ENCODE measurements around the gene GAREM2.

The GAREM2 gene

GRCh38 chr2:26182887-26183630, 10.2 kb downstream of the GAREM2 start:
- H3K27me3 Mint-ChIP-seq (ENCODE audit: low read depth) = peaks cover 21% of the 10 kb centered on the region
- H3K9me3 Mint-ChIP-seq = no peaks in the 10 kb centered on the region
- TF ChIP-seq CTCF (IDR thresholded peaks at IDR 0.05; ENCODE audit: unreplicated experiment in 3 of 3) = no peak
- H3K4me3 Mint-ChIP-seq = peak overlapping the region; percentile 51 to 79 (median 78)
- peaks cover 11% of the 10 kb centered on the region for H3K4me1 Mint-ChIP-seq
- H3K27ac Mint-ChIP-seq = no peak overlapping the region
- no peaks in the 10 kb centered on the region for H3K36me3 Mint-ChIP-seq (ENCODE audit: low read depth)

- H3K4me1 Mint-ChIP-seq = peaks cover 11% of the 10 kb centered on the region
- H3K9me3 Mint-ChIP-seq = no peaks in the 10 kb centered on the region
- peaks cover 4% of the 10 kb centered on the region for H3K36me3 Mint-ChIP-seq (ENCODE audit: low read depth)
- H3K27me3 Mint-ChIP-seq (ENCODE audit: low read depth) = peaks cover 20% of the 10 kb centered on the region
- peak overlapping the region in 2 of 3 experiments; percentile 32 to 54 for H3K27ac Mint-ChIP-seq
- H3K4me3 Mint-ChIP-seq = peak overlapping the region; percentile 63 to 79 (median 78)
- TF ChIP-seq CTCF (IDR thresholded peaks at IDR 0.05; ENCODE audit: unreplicated experiment in 3 of 3) = no peak
Observed at GRCh38 chr2:26184121-26184520, 11.2 kb downstream of the GAREM2 start.

- TF ChIP-seq CTCF (IDR thresholded peaks at IDR 0.05; ENCODE audit: unreplicated experiment in 3 of 3) = peak; percentile 50 to 62 (median 51)
- Mint-ChIP-seq H3K4me1 (peaks cover 11% of the 10 kb centered on the region), H3K36me3 (ENCODE audit: low read depth) (peaks cover 8% of the 10 kb centered on the region), H3K27ac (no peak overlapping the region), H3K27me3 (ENCODE audit: low read depth) (peaks cover 18% of the 10 kb centered on the region), H3K4me3 (peak overlapping the region; percentile 80 to 91 (median 89)), H3K9me3 (no peaks in the 10 kb centered on the region)
Observed at GRCh38 chr2:26184555-26185303, 11.8 kb downstream of the GAREM2 start.

GRCh38 chr2:26185304-26185928, 12.5 kb downstream of the GAREM2 start:
- Mint-ChIP-seq H3K9me3 (no peaks in the 10 kb centered on the region), H3K36me3 (ENCODE audit: low read depth) (peaks cover 9% of the 10 kb centered on the region), H3K4me1 (peaks cover 6% of the 10 kb centered on the region), H3K27me3 (ENCODE audit: low read depth) (peaks cover 13% of the 10 kb centered on the region), H3K4me3 (peak overlapping the region; percentile 80 to 91 (median 89)), H3K27ac (peak overlapping the region in 1 of 3 experiments; percentile 81)
- TF ChIP-seq CTCF (IDR thresholded peaks at IDR 0.05; ENCODE audit: unreplicated experiment in 3 of 3) = no peak

- Mint-ChIP-seq H3K36me3 (ENCODE audit: low read depth) (peaks cover 16% of the 10 kb centered on the region), H3K4me1 (peaks cover 2% of the 10 kb centered on the region), H3K4me3 (peak overlapping the region; percentile 80 to 91 (median 89)), H3K9me3 (no peaks in the 10 kb centered on the region), H3K27ac (peak overlapping the region in 1 of 3 experiments; percentile 81), H3K27me3 (ENCODE audit: low read depth) (peaks cover 6% of the 10 kb centered on the region)
- no peak for TF ChIP-seq CTCF (IDR thresholded peaks at IDR 0.05; ENCODE audit: unreplicated experiment in 3 of 3)
Observed at GRCh38 chr2:26185954-26186770, 13.3 kb downstream of the GAREM2 start.
